GM20000 (cell line): ENCODE results near the gene SFXN1.

Source experiments
- DNase-seq: peaks from one replicate; pipeline ENCODE4 v3.0.0; 2012; ENCODE audit warnings: low spot score
- CTCF ChIP-seq: IDR thresholded peaks from 2 replicates; pipeline ENCODE4 v1.5.1; 2012; ENCODE audit warnings: mild to moderate bottlenecking, control low read depth; ENCODE audit errors: extremely low read depth, missing control alignments

SFXN1 gene

DNA sequence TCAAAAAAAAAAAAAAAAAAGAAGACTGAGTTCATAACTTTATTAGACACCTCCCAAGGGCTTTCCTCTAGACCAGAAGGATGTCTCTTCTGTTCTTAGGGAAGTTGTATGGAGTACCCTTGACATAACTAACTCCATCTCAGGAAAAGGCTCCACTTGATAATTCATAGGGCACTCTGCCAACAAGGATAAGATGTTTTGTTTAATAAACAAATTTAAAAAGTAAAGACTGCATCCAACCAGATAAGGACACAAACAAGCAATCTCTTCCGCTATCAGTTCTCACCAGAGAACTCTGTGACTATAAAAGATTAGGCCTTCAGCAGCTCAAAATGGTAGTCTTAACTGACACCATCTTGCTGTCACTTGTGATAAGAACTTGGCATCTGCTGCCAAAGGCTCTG, 65.8 kb downstream of the SFXN1 start:
- no peak for TF ChIP-seq CTCF
- DNase-seq, result no peak

DNA sequence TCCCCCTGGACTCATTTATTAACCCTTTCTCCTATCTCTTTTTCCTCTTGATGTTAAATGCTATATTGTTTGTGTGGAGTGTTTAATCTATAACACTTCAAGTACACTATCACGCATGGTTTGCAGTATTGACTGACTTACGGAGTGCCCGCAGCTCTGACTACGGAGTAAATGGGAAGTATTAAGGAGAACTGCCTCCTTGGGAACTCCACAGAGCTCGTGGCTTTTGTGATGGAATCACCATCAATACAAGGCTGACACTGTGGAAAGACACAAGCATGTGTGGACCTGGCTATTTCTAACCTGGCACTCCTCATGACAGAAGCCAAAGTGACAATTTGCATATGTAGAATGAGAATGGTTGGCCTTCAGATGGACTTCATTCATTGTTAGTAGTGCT, 66.2 kb downstream of the SFXN1 start:
- no peak for TF ChIP-seq CTCF

DNA sequence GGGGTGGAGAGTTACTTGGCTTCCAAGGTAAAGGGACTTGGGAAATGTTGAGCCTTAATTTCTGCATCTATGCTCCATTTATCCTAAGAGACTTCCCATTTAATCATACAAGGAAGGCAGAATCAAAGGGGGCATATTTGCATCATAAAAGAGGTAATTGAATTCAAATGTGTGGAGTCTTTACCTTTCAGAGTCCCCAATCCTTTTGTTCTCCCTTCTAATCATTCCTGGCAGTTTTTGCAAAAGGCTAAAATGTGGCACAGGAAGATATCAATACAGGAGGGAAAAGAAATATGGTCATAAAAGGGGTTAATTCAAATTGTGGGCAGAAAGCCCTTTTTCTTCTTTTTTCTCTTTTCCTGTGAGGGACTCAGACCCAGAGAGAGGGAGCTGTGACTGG, 69.5 kb downstream of the SFXN1 start:
- TF ChIP-seq CTCF, result no peak
- DNase-seq, result no peak

More for the DNA sequence above, 66.2 kb downstream of the SFXN1 start:
- no peak for DNase-seq

- no peak for DNase-seq
- no peak for TF ChIP-seq CTCF
These were observed 70.4 kb downstream of the SFXN1 start for GRCh38 chr5:175548626-175549311.

DNA sequence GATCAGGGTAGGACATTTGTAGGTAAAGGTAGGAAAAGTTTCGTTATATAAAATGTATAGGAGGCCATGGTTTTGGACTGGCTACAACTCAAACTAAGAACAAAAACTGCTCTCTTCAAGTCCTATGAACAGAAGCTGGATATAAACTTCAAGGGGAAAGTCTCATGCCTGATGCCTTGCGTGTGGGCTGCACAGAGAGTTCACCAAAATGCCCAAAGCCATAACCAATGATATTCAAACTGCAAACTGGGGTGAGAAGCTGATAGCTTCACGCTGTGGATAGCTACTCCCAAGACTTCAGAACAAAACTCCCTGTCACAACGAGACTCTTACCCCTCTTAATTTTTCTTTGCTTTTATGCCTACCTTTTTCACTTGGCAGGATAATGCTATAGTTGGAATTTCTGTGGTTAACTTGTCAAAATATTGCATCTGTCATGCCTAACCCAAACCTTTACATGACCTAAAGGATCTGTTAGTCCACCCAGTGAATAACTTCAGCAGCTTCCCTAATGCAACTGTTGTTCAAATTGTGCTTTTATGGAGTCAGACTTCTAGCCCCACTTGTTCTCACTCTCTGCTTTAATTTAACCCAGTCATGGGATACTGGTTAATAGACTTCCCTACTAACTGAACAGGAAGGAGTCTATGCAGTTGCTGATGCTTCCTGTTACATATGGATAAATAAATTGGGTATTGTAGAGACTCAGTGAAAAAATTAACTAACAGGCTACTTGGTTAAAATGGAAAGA, 71.9 kb downstream of the SFXN1 start:
- no peak for TF ChIP-seq CTCF
- DNase-seq, result no peak

GRCh38 chr5:175551266-175551665, 72.9 kb downstream of the SFXN1 start:
- TF ChIP-seq CTCF, result no peak
- no peak for DNase-seq

GRCh38 chr5:175554296-175554695, 75.9 kb downstream of the SFXN1 start:
- no peak for DNase-seq
- TF ChIP-seq CTCF, result no peak
